C4-2B (cell line): ENCODE data around the gene TNNC1.

Experiments used
- ZFX ChIP-seq: fragments of 450-650 bp; IDR thresholded peaks from 2 replicates; pipeline ENCODE4 v1.6.1; 2017
- TF ChIP-seq, protein P1 (sequence below): fragments of 450-650 bp; conservative IDR thresholded peaks from 2 replicates; pipeline ENCODE4 v1.5.1; 2017; ENCODE audit warnings: mild to moderate bottlenecking

DNA sequence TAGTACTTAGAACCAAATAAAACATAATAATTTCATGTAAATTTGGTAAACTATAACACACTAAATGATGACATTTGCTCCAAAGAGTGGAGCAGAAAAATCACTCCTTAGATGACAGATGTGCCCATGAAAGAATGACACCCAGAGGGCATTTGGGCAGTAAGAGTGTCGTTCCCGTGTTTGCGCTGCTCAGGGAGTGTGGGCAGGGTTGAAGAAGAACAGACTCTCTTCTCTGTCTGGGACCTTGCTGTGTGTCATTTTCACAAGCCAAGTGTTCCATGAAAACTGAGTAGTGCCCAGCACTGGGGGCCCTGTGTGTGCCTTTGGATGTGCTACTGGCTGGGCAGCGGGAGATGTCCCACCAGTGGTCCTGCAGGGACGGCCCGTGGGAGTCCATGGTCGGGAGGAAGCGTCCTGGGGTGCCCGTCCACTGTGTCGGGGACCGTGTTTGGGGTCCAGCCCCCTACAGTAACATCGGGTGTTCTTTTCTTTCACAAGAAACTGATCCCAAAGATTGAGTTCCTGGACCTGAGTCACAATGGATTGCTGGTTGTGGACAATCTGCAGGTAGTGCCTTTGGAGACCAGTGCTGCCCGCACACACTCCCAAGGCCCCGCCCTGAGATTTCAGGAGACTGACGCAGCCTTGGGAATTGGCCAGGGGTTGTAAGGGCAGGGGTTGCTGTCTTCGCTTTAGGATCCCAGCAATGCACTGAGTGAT is 23.4 kb upstream of the TNNC1 start:
- TF ChIP-seq, protein P1, sequence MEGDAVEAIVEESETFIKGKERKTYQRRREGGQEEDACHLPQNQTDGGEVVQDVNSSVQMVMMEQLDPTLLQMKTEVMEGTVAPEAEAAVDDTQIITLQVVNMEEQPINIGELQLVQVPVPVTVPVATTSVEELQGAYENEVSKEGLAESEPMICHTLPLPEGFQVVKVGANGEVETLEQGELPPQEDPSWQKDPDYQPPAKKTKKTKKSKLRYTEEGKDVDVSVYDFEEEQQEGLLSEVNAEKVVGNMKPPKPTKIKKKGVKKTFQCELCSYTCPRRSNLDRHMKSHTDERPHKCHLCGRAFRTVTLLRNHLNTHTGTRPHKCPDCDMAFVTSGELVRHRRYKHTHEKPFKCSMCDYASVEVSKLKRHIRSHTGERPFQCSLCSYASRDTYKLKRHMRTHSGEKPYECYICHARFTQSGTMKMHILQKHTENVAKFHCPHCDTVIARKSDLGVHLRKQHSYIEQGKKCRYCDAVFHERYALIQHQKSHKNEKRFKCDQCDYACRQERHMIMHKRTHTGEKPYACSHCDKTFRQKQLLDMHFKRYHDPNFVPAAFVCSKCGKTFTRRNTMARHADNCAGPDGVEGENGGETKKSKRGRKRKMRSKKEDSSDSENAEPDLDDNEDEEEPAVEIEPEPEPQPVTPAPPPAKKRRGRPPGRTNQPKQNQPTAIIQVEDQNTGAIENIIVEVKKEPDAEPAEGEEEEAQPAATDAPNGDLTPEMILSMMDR: no peak
- no peak for TF ChIP-seq ZFX
